WI38 (cell line): Measurements from ENCODE around the gene PLGRKT.
"Not testable (repeated sequence)": the region's sequence is repeated elsewhere in the genome, so short reads cannot be mapped to it uniquely, and the experiment has no call there.

Experiments used
- H3K4me3 ChIP-seq: 2 replicates; pipeline ENCODE4 v1.5.1; 2011; ENCODE audit warnings: low read depth, mild to moderate bottlenecking, control low read depth, low read length
- TF ChIP-seq, protein P1 (sequence below): IDR thresholded peaks from 2 replicates; pipeline ENCODE4 v1.5.1; 2012; ENCODE audit warnings: low read depth, mild to moderate bottlenecking, control low read depth, low read length

Gene PLGRKT

DNA sequence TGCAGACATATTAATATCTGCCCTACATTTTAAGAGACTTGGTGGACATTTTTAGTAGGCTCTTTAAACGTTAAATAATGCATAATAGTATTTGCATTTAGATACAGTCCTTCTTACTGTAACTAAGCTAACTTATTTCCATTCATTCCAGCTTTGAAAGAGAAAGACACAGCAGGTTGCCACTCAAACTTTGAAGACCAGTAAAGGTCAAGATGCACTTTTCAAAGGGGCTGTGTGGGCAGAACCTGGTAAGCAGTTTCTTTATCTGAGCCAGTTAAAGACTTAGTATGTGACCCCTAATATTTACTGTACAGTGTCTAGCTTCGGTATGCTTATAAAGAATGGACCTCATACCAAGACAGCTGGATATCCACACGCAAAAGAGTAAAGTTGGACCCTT is 20.8 kb downstream of the PLGRKT start:
- H3K4me3 ChIP-seq: no peak overlapping the region
- TF ChIP-seq, protein P1, sequence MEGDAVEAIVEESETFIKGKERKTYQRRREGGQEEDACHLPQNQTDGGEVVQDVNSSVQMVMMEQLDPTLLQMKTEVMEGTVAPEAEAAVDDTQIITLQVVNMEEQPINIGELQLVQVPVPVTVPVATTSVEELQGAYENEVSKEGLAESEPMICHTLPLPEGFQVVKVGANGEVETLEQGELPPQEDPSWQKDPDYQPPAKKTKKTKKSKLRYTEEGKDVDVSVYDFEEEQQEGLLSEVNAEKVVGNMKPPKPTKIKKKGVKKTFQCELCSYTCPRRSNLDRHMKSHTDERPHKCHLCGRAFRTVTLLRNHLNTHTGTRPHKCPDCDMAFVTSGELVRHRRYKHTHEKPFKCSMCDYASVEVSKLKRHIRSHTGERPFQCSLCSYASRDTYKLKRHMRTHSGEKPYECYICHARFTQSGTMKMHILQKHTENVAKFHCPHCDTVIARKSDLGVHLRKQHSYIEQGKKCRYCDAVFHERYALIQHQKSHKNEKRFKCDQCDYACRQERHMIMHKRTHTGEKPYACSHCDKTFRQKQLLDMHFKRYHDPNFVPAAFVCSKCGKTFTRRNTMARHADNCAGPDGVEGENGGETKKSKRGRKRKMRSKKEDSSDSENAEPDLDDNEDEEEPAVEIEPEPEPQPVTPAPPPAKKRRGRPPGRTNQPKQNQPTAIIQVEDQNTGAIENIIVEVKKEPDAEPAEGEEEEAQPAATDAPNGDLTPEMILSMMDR: no peak

DNA sequence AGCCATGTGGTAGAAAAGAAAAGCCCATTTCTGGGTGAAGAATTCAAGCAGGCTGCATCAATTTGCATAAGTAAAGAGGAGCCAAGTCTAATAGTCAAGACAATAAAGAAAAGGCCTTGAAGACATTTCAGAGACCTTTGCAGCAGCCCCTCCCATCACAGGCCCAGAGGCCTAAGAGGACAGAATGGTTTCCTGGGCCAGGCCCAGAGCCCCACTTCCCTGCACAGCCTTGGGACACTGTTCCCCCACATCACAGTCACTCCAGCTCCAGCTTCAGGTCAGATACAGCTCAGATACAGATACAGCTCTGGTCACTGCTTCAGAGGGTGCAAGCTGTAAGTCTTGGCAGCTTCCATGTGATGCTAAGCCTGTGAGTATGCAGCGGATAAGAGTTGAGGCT is 29.1 kb downstream of the PLGRKT start:
- no peak overlapping the region for H3K4me3 ChIP-seq
- TF ChIP-seq, protein P1: no peak

DNA sequence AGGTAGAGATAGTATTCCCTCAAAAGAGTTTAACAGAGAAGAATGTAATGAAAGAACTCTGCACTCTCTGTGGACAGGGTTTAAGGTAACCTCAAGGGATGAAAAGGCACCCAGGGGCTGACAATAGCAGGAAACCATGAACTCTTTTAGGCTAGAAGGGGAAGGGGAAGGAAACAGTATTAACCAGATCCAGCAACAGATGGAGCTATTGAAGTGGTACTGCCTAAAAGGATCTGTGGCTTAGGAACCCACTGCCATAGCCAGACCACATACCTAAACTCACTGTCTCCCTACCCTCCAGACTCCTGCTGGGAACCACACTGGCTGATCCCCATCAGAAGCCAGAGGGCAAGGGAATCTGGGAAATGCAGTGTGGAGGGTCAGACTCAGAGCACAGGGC is 35.5 kb downstream of the PLGRKT start:
- no peak overlapping the region for H3K4me3 ChIP-seq
- TF ChIP-seq, protein P1: no peak

DNA sequence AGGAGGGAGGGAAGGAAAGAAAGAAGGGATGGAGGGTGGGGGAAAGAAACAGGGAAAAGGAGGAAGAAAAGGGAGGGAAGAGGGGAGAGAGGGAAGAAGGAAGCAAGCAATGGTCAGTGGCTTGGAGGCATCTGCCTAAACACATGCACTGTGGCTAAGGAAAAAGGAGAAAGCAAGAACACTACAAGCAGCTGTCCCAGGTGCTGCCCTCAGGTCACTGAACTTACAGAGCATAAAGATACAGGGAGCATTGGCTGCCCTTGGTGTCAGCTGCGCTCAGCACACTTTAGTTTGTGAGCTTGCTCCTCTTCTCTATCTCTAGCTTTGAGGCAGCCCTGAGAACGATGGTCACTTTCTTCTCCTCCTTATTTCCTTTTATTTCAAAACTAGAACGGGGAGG is 40.2 kb downstream of the PLGRKT start:
- H3K4me3 ChIP-seq: not testable (repeated sequence)

DNA sequence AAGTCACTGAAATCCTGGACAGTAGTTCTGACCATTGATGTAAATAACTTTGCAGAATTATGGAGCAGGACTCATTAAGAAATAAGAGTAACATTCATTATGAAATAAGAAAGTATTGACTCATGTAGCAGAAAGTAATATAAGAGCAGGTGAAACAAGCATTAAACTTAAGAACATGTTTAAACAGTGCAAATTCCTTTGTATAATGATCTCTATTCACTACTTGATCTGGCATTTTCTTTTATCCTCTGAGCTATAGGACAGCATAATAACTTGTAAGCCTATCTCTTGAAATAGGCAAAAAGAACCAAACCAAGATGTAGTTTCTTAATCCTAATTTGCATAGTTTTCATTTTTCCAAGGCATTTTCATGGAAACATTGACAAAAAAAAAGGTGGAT is 42.3 kb downstream of the PLGRKT start:
- TF ChIP-seq, protein P1: no peak
- no peak overlapping the region for H3K4me3 ChIP-seq

DNA sequence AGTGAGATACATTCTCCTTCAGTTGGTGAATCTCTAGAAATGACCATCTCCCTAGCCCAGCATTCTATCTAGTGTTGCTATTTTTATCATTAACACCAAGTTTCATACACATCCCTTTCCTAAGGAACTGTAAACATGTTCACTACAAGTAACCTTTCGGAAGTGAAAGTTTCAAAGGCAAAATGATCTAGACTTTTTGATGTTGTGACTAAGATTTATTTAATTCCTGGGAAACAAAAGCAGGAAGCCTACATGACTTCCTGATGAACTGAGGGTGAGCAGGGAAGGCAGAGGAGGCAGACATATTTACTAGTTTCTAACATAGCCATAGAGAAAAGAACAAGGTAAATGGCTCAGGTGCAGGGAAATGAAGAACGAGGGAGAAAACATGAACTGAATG is 43.7 kb downstream of the PLGRKT start:
- not testable (repeated sequence) for H3K4me3 ChIP-seq

DNA sequence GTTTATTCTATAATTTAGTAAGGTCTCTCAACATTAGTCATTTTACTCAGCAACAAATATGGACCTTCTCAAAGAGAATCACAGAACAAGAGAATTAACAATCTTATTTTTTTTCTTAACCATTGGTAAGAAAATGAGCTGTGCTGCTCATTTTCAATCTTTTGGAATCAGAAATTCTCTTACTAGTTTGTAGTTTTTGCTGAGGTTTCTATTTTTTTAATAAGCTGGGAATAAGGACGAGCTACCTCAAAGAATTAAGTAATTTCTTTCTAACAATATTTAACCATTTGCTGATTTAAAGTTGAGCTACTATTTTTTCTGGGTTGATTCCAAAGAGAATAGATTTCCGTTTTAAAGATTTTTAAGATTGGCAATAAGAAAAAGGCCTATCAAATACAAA is 44.2 kb downstream of the PLGRKT start:
- H3K4me3 ChIP-seq: no peak overlapping the region
- TF ChIP-seq, protein P1: no peak

DNA sequence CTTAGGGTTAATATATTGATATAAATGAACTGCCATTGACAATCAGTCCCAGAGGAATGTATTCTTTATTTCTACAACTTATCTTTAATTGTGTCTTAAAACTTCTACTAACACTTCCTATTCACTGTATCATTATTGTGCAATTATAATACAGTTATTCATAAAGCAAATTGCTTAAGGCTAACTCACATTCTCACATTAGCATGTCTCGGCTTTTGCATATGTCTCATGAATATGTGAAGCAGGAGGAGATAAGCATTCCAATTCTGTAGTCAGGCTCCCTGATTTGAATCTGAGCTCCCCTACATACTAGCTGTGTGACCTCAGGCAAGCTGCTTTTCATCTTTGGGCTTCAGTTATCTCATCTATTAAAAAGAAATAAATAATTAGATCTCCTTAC is 45.4 kb downstream of the PLGRKT start:
- TF ChIP-seq, protein P1: no peak
- H3K4me3 ChIP-seq: no peak overlapping the region
